Measurements from ENCODE around the gene IL17RE. TPM values are rescaled to one million over a fixed set of nuclear protein-coding genes. Genes with fewer than 3 reads are reported as not detected.

Gene IL17RE
- total and polyA plus RNA-seq, 2 of the 13 experiments (the other 11 are each of a cell fraction or from before 2014, with no cell fraction given): 14.5 to 24.1 TPM

DNA sequence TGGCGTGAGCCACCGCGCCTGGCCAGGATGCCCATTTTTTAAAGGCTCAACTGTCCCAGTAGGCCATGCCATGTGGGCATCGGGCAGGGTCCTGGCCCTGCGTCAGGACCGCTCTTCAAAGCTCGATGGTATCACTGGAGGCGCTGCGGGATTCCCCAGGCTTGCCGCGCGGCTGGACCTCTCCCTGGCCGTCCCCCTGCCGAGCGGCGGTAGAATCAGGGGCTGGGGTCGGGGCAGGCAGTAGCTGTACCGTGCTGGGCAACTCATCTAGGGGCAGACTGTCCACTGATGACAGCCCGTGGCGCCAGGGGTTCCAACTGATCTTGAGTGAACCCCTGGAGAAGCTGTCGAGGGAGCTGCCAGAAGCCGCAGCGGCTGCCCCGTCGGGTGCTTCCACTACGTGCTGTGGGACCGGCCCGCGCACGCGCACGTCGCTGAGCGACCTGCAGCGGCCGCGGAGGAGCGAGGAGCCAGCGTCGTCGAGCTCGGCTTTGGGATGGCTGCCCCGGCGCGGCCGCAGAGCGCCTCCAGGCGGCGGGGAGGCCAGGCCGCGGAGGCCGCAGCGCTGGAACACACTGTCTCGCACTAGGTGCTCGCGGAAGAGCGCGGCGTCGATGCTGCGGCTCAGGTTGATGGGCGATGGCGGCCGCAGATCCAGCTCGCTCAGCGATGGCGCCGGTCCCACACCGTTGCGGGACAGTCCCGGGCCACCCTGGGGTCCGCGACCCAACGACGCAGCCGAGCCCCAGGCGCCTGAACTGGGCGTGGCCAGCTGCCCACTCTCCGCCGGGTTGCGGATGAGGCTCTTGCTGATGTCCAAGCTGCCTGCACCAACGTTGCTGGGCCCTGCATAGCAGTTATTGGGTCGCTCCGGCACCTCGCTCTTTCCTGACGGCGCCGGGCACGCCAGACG is 43.7 kb downstream of the IL17RE start (continued):
- TF ChIP-seq, protein P1, sequence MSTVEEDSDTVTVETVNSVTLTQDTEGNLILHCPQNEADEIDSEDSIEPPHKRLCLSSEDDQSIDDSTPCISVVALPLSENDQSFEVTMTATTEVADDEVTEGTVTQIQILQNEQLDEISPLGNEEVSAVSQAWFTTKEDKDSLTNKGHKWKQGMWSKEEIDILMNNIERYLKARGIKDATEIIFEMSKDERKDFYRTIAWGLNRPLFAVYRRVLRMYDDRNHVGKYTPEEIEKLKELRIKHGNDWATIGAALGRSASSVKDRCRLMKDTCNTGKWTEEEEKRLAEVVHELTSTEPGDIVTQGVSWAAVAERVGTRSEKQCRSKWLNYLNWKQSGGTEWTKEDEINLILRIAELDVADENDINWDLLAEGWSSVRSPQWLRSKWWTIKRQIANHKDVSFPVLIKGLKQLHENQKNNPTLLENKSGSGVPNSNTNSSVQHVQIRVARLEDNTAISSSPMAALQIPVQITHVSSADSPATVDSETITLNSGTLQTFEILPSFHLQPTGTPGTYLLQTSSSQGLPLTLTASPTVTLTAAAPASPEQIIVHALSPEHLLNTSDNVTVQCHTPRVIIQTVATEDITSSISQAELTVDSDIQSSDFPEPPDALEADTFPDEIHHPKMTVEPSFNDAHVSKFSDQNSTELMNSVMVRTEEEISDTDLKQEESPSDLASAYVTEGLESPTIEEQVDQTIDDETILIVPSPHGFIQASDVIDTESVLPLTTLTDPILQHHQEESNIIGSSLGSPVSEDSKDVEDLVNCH (CRISPR knock-in tag; IDR thresholded peaks at IDR 0.05): peak; percentile 66; the same call in 1 of the 2 replicates
- TF ChIP-seq, protein P2, sequence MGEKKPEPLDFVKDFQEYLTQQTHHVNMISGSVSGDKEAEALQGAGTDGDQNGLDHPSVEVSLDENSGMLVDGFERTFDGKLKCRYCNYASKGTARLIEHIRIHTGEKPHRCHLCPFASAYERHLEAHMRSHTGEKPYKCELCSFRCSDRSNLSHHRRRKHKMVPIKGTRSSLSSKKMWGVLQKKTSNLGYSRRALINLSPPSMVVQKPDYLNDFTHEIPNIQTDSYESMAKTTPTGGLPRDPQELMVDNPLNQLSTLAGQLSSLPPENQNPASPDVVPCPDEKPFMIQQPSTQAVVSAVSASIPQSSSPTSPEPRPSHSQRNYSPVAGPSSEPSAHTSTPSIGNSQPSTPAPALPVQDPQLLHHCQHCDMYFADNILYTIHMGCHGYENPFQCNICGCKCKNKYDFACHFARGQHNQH (CRISPR knock-in tag; IDR thresholded peaks at IDR 0.05): peak; percentile 72
- TF ChIP-seq ZNF530 (CRISPR knock-in tag; IDR thresholded peaks at IDR 0.05; ENCODE audit: low read depth) (peak; percentile 78; the same call in 1 of the 2 replicates), ZNF709 (CRISPR knock-in tag; IDR thresholded peaks at IDR 0.05) (peak; percentile 51; the same call in 1 of the 2 replicates), ZNF780A (CRISPR knock-in tag; IDR thresholded peaks at IDR 0.05) (0 out of 2 replicates have a peak, but pooled peaks have one; percentile 37), RXRA (CRISPR knock-in tag; IDR thresholded peaks at IDR 0.05) (0 out of 2 replicates have a peak, but pooled peaks have one; percentile 32), ZNF468 (CRISPR knock-in tag; IDR thresholded peaks at IDR 0.05) (no peak), THAP11 (CRISPR knock-in tag; IDR thresholded peaks at IDR 0.05) (peak; percentile 83), ZNF547 (CRISPR knock-in tag; IDR thresholded peaks at IDR 0.05) (peak; percentile 48; the same call in 1 of the 2 replicates), SNAI1 (CRISPR knock-in tag; IDR thresholded peaks at IDR 0.05; ENCODE audit: borderline replicate concordance) (no peak), CBX1 (IDR thresholded peaks at IDR 0.05; ENCODE audit: low read depth) (peak; percentile 50), ELF4 (CRISPR knock-in tag; IDR thresholded peaks at IDR 0.05; ENCODE audit: borderline replicate concordance) (no peak; the same call in 1 of the 2 replicates), ZNF724P (CRISPR knock-in tag; IDR thresholded peaks at IDR 0.05; ENCODE audit: borderline replicate concordance) (no peak; the same call in 1 of the 2 replicates)
- TF ChIP-seq, protein P3, sequence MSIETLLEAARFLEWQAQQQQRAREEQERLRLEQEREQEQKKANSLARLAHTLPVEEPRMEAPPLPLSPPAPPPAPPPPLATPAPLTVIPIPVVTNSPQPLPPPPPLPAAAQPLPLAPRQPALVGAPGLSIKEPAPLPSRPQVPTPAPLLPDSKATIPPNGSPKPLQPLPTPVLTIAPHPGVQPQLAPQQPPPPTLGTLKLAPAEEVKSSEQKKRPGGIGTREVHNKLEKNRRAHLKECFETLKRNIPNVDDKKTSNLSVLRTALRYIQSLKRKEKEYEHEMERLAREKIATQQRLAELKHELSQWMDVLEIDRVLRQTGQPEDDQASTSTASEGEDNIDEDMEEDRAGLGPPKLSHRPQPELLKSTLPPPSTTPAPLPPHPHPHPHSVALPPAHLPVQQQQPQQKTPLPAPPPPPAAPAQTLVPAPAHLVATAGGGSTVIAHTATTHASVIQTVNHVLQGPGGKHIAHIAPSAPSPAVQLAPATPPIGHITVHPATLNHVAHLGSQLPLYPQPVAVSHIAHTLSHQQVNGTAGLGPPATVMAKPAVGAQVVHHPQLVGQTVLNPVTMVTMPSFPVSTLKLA (IDR thresholded peaks at IDR 0.05): no peak

All from HepG2 (cell line).